ENCODE measurements around the gene MVB12B.

Gene MVB12B

GRCh38 chr9:126346031-126346430 is 19.4 kb downstream of the MVB12B start:
- TF ChIP-seq CTCF (IDR thresholded peaks at IDR 0.05; ENCODE audit: control insufficient read depth, extremely low read depth, insufficient read depth): no peak
- H3K4me3 ChIP-seq (ENCODE audit: low read depth, low read length): no peak overlapping the region
- DNase-seq (ENCODE audit: low read depth): no peak

GRCh38 chr9:126347093-126347492 is 20.5 kb downstream of the MVB12B start:
- TF ChIP-seq CTCF (IDR thresholded peaks at IDR 0.05; ENCODE audit: control insufficient read depth, extremely low read depth, insufficient read depth): no peak
- no peak for DNase-seq (ENCODE audit: low read depth)
- no peak overlapping the region for H3K4me3 ChIP-seq (ENCODE audit: low read depth, low read length)

- TF ChIP-seq CTCF (IDR thresholded peaks at IDR 0.05; ENCODE audit: control insufficient read depth, extremely low read depth, insufficient read depth): no peak
- no peak overlapping the region for H3K4me3 ChIP-seq (ENCODE audit: low read depth, low read length)
- DNase-seq (ENCODE audit: low read depth): no peak
Observed at GRCh38 chr9:126347911-126348760, 21.5 kb downstream of the MVB12B start.

GRCh38 chr9:126348911-126349550 is 22.4 kb downstream of the MVB12B start:
- H3K4me3 ChIP-seq (ENCODE audit: low read depth, low read length): no peak overlapping the region
- no peak for DNase-seq (ENCODE audit: low read depth)
- no peak for TF ChIP-seq CTCF (IDR thresholded peaks at IDR 0.05; ENCODE audit: control insufficient read depth, extremely low read depth, insufficient read depth)

GRCh38 chr9:126354887-126355770 is 28.5 kb downstream of the MVB12B start:
- H3K4me3 ChIP-seq (ENCODE audit: low read depth, low read length): no peak overlapping the region
- no peak for TF ChIP-seq CTCF (IDR thresholded peaks at IDR 0.05; ENCODE audit: control insufficient read depth, extremely low read depth, insufficient read depth)
- no peak for DNase-seq (ENCODE audit: low read depth)

- TF ChIP-seq CTCF (IDR thresholded peaks at IDR 0.05; ENCODE audit: control insufficient read depth, extremely low read depth, insufficient read depth): no peak
- H3K4me3 ChIP-seq (ENCODE audit: low read depth, low read length): no peak overlapping the region
- DNase-seq (ENCODE audit: low read depth): peak; percentile 94
Observed at GRCh38 chr9:126357074-126357473, 30.4 kb downstream of the MVB12B start.

Data from LNCaP clone FGC (cell line).